CD4-positive, alpha-beta T cell treated with Interleukin-21 for 1 hour (primary cell): Measurements from ENCODE around the gene OPRL1.

ENCODE experiments used
- DNase-seq: peaks from one replicate; pipeline ENCODE4 v3.0.0-alpha.2; 2020

The OPRL1 gene

DNA sequence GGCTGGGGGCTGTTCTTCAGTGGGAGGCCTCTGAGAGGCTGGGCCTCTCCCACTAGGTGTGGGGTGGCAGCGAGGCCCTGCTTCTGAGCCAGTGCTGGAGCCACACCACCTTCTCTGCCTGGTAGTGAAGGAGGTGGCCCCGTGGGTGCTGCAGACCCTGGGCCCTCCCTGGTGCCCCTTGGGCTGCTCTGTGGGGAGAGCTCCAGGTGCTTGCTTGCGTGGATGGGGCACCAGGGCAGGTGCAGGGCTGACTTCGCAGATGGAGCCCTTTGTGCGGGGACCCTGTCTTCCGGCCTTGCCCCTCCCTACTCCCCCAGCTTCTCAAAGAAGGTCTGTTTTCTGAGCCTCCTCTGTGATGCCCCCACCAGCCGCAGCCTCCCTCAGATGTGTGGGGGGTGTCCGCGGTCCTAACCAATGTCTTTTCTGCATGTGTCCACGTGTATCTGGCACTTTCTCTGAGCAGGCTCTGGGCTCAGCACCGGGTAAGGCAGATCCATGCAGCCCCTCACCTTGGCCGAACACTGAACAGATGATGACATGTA lies 67.1 kb downstream of the OPRL1 start:
- no peak for DNase-seq

DNA sequence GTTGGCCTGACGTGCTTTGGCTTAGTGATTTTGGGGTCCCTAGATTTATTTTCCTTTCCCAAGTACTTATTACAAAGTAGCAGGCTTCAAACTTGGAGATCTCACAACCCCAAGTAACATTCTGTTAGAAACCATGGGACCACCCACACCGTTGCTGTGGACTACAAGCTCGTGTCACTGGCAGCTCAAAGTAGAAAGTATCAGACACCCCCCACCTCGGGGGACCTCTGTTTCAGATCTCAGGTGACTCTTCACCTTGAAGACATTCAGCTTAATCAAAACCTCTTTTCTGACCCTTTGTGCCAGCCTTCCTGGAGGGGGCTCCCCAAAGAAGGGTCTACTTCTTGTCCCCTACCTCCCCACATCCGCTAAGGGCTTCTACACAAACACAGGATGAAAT lies 68.7 kb downstream of the OPRL1 start:
- no peak for DNase-seq

DNA sequence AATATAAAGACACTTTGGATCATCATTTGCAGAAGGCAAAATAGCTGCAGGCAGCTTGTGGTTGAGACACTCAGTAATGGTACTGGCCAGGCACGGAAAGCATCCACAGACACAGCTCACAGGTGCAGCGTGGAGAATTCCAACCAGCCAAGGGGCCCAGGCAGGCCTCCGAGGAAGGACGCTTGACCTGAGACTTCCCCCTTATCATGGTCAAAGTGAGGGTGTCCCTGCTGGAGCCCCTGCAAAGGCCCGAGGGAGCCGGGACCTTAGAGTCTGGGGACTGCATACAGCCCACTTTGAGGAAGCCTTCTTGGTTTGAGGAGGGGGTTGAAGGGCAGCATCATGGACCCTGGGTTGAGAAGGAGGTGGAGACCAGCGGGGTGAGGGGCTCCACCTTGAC lies 69.3 kb downstream of the OPRL1 start:
- DNase-seq = no peak

DNA sequence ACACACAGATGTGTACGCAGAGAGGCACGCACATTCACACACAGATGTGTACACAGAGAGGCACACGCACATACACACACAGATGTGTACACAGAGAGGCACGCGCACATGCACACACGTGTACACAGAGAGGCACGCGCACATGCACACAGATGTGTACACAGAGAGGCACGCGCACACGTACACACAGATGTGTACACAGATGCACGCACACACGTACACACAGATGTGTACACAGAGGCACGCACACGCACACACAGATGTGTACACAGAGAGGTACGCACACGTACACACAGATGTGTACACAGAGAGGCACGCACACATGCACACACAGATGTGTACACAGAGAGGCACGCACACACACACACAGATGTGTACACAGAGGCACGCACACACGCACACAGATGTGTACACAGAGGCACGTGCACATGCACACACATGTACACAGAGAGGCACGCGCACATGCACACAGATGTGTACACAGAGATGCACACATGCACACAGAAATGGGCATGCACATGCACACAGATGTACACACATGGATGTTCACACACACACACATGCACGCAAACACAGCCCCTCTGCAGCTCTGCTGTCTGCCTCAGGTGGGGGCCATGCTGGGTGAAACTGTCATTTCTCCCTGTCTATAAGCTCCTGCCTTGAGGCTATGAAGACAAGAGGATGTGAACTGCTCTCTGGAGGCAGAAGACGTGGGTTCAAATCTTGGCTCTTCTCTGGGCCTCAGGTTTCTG lies 70.1 kb downstream of the OPRL1 start:
- no peak for DNase-seq
